ENCODE measurements around the gene C10orf90.

DNA sequence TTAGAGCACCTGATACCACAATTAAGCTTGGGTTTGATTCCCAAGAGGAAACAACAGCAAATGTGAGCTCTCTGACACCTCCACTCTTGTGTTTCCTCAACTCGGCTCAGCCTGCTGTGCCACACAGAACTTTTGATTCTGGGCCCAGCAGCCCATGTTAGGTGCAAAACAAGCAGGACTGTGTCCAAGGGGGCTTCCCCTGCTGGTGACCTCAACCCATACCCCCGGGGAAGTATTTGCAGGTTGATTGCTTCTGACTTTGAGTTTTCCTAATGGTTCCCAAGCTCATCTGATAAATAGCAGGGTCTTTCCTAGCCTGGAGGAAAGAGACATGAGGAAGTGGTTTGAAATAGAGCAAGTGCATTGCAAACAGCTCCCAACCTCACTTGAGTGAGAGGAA, 238.7 kb downstream of the C10orf90 start:
- TF ChIP-seq CTCF (IDR thresholded peaks at IDR 0.05) (no peak), EZH2 (IDR thresholded peaks at IDR 0.05) (no peak), EZH2phosphoT487 (IDR thresholded peaks at IDR 0.05) (no peak)

Data from neural progenitor cell (in vitro differentiated cells).